Mucosa of descending colon (tissue), 3 donors: ENCODE data around the gene ADAMTS8. TPM values are rescaled to one million over a fixed set of nuclear protein-coding genes. Genes with fewer than 3 reads are reported as not detected.

ENCODE experiments used
- ATAC-seq: fragments of 200-7000 bp; cut with Tn5 transposase; one replicate; pipeline ENCODE4 v1.9.1; 2020; ENCODE audit warnings: mild to moderate bottlenecking, moderate library complexity
- DNase-seq, 3 donors: peaks; one replicate each; pipeline ENCODE4 v3.0.0-alpha.2; 2020
- H3K36me3 ChIP-seq: fragments of 200-600 bp; one replicate; pipeline ENCODE4 v1.8.0; 2021; ENCODE audit warnings: low read depth, mild to moderate bottlenecking
- H3K4me1 ChIP-seq: fragments of 200-600 bp; one replicate; pipeline ENCODE4 v1.8.0; 2021; ENCODE audit warnings: low read depth, mild to moderate bottlenecking
- H3K4me3 ChIP-seq: fragments of 200-600 bp; one replicate; pipeline ENCODE4 v1.8.0; 2021; ENCODE audit warnings: mild to moderate bottlenecking
- H3K9me3 ChIP-seq: fragments of 200-600 bp; one replicate; pipeline ENCODE4 v1.8.0; 2021; ENCODE audit warnings: mild to moderate bottlenecking
- CTCF ChIP-seq: fragments of 200-600 bp; IDR thresholded peaks from one replicate; pipeline ENCODE4 v1.8.0; 2022; ENCODE audit warnings: antibody characterized with exemption, mild to moderate bottlenecking
- intact Hi-C, 2 donors: fragments of 100-400 bp; cut with DNase I in 1 of 2; cut with micrococcal nuclease in 1 of 2; formaldehyde crosslinking; loops; one replicate each; pipeline versions ENCODE4 v1.11.0 to v1.11.1; 2022; cut with DNase I, micrococcal nuclease
- total RNA-seq, 3 donors: library from RNA; stranded (reverse); fragmentation: NEBNext Ultra II Directional in 2 of 3; extraction: Animal tissue kit (Norgen Biotek cat#: 25700) in 2 of 3; gene quantifications; one replicate each; pipeline versions ENCODE4 v1.2.1 to v1.2.4, GENCODE V29; 2021 to 2023
- donor health status: DM: no; HTN: no; CAD: no; lungs with moderate emphysema.
- donor health status: DM: no; HTN: no; CAD: no.
- donor health status: DM: no; HTN: yes; CAD: no.

The ADAMTS8 gene
- total RNA-seq, 3 donors from 2014 or later: 0.38 to 10.5 (median 2.6) TPM

- DNase-seq (no peak), ATAC-seq (no peak)
- no peaks in the 10 kb centered on the region for H3K4me1 ChIP-seq
- TF ChIP-seq CTCF: no peak
- no peaks in the 10 kb centered on the region for H3K9me3 ChIP-seq
- H3K36me3 ChIP-seq: no peaks in the 10 kb centered on the region
- intact Hi-C loops: no loop called here
- no peak overlapping the region for H3K4me3 ChIP-seq
These were observed 34.5 kb upstream of the ADAMTS8 start for GRCh38 chr11:130462931-130463330.

GRCh38 chr11:130462101-130462885, 33.9 kb upstream of the ADAMTS8 start:
- Histone ChIP-seq H3K4me1 (no peaks in the 10 kb centered on the region), H3K36me3 (no peaks in the 10 kb centered on the region), H3K9me3 (no peaks in the 10 kb centered on the region), H3K4me3 (no peak overlapping the region)
- no peak for TF ChIP-seq CTCF
- intact Hi-C loops: no loop called here
- ATAC-seq (no peak), DNase-seq (no peak)

DNA sequence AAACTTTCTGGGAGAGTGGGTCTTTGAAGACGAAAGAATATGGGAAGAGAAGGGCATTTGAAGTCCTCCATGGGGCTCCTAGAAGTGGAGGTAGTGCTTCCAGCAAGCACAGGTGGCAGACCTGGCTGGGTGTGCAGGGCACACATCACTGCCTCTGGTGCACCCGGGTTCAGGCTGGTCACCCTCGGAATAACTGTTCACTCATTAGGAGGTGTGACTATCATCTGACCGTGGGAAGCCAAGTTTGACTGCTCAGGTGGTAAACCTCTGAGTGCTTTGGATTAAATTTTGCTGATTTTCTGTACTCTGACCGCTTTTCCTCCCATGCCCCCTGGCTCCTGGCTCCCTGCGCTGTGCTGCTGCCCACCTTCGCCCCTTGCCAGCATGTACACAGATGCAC, 31.1 kb upstream of the ADAMTS8 start:
- H3K9me3 ChIP-seq: no peaks in the 10 kb centered on the region
- no peaks in the 10 kb centered on the region for H3K4me1 ChIP-seq
- intact Hi-C loops: no loop called here
- TF ChIP-seq CTCF: no peak
- no peaks in the 10 kb centered on the region for H3K36me3 ChIP-seq
- no peak for ATAC-seq
- DNase-seq: no peak
- H3K4me3 ChIP-seq: no peak overlapping the region

DNA sequence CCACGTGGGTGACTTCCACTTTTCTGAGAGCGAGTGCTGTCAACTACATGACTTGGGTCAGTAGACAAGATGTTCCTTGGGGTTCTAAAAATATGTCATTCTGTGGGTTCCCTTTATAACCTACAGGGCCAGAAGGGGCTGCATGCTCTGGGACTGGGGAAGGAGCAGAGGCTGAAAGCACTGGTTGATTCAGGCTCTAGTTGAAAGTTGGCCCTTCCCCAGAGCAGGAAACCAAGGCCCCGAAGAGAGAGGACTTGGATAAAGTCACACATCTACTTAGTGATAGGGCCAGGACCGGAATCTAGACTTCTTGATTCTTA, 30.0 kb upstream of the ADAMTS8 start:
- no peak for DNase-seq
- ATAC-seq: no peak

DNA sequence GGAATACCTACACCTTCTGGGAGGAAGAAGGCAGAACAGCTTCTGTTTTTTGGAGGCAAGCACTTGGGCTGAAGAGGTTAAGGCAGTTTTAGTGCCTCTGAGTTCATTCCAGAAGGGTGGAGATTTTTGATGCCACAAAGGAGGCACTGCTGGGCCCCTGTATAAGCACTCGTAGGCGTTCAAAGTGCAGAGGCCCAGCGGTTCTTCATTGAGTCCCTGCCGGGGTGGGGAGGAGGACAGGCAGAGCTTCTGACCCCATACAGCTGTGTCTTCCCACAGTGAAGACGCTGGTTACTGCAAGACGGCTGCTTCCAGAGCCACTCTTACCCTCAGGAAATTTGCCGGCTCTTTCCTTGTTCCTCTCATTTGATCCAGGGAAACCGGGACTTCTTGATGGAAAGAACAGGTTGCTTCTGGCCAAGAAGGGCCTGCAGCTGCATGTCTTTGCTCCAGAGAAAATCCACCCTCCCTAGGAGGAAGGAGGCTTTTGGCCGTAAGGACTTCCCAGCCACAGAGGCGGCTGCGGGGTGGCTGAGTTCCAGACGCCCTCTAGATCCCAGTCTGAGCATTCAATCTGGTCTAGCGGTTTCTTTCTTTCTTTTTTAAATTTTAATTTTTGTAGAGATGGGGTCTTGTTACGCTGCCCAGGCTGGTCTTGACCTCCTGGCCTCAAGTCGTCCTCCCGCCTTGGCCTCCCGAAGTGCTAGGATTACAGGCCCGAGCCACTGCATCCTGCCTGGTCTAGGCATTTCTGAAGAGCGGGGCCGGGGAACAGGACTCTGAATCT, 29.4 kb upstream of the ADAMTS8 start:
- peak in 1 of 3 donors; percentile 25 for DNase-seq
- Histone ChIP-seq H3K36me3 (no peaks in the 10 kb centered on the region), H3K9me3 (no peaks in the 10 kb centered on the region), H3K4me3 (no peak overlapping the region), H3K4me1 (no peaks in the 10 kb centered on the region)
- no peak for ATAC-seq
- TF ChIP-seq CTCF: no peak
- intact Hi-C loops: no loop called here

More for the DNA sequence above, 30.0 kb upstream of the ADAMTS8 start:
- no peak overlapping the region for H3K4me3 ChIP-seq
- intact Hi-C loops: no loop called here
- H3K4me1 ChIP-seq: no peaks in the 10 kb centered on the region
- no peak for TF ChIP-seq CTCF
- no peaks in the 10 kb centered on the region for H3K9me3 ChIP-seq
- H3K36me3 ChIP-seq: no peaks in the 10 kb centered on the region
